DMS53 treated with DMSO at 0.1 percent for 48 hours (cell line): ENCODE results near the gene TFF1.
A peak's percentile ranks its signal among the peaks of the same experiment; 100 is the strongest.

Experiments used
- DNase-seq: peaks from one replicate; lab custom pipeline; 2025; ENCODE audit not compliant: unreplicated experiment; lab: John Stamatoyannopoulos, UW

Gene TFF1

GRCh38 chr21:42398436-42399028 is 32.2 kb upstream of the TFF1 start:
- DNase-seq = no peak

GRCh38 chr21:42397746-42398394 is 31.5 kb upstream of the TFF1 start:
- DNase-seq = no peak

- no peak for DNase-seq
Observed at GRCh38 chr21:42396799-42397745, 30.7 kb upstream of the TFF1 start.

GRCh38 chr21:42395905-42396651 is 29.7 kb upstream of the TFF1 start, which contains the start of gene TMPRSS3:
Gene TMPRSS3, minus strand, starts transcription at chr21:42396052. Its CDS starts 635 bp downstream, at chr21:42395417.
- no peak for DNase-seq

GRCh38 chr21:42395302-42395701 is 29.0 kb upstream of the TFF1 start:
- no peak for DNase-seq

- no peak for DNase-seq
Observed at GRCh38 chr21:42393443-42393950, 27.2 kb upstream of the TFF1 start.

GRCh38 chr21:42392731-42393442 is 26.6 kb upstream of the TFF1 start:
- no peak for DNase-seq

- DNase-seq = no peak
Observed at GRCh38 chr21:42391297-42391696, 25.0 kb upstream of the TFF1 start.

- DNase-seq = no peak
Observed at GRCh38 chr21:42390696-42391095, 24.4 kb upstream of the TFF1 start.

GRCh38 chr21:42390193-42390592 is 23.9 kb upstream of the TFF1 start:
- no peak for DNase-seq

GRCh38 chr21:42389449-42389835 is 23.1 kb upstream of the TFF1 start:
- DNase-seq = peak; percentile 55

- peak; percentile 11 for DNase-seq
Observed at GRCh38 chr21:42388740-42389448, 22.6 kb upstream of the TFF1 start.

- DNase-seq = no peak
Observed at GRCh38 chr21:42387843-42388340, 21.6 kb upstream of the TFF1 start.

- no peak for DNase-seq
Observed at GRCh38 chr21:42387164-42387563, 20.8 kb upstream of the TFF1 start.

GRCh38 chr21:42386034-42386591 is 19.8 kb upstream of the TFF1 start:
- no peak for DNase-seq

- no peak for DNase-seq
Observed at GRCh38 chr21:42385619-42386018, 19.3 kb upstream of the TFF1 start.

- DNase-seq = no peak
Observed at GRCh38 chr21:42384989-42385388, 18.7 kb upstream of the TFF1 start.

- DNase-seq = peak; percentile 57
Observed at GRCh38 chr21:42384156-42384945, 18.0 kb upstream of the TFF1 start.
